ENCODE measurements around the gene ATP5F1E. TPM values are rescaled to one million over a fixed set of nuclear protein-coding genes. Genes with fewer than 3 reads are reported as not detected.

Gene ATP5F1E
- total RNA-seq, 4 donors from 2014 or later, result 7.2 to 33.0 (median 25.8) TPM

GRCh38 chr20:59004763-59005522, 27.2 kb downstream of the ATP5F1E start:
- intact Hi-C loops (cut with DNase I; ENCODE audit: low total_unique reads), result no loop called here
- Histone ChIP-seq H3K4me3 (peak overlapping the region in 2 of 4 donors; percentile 75 to 84), H3K9me3 (no peaks in the 10 kb centered on the region), H3K27ac (peak overlapping the region; percentile 88 to 95 (median 91)), H3K4me1 (peaks cover 28 to 44% (median 33%) of the 10 kb centered on the region in 4 donors), H3K27me3 (no peaks in the 10 kb centered on the region), H3K36me3 (peaks cover 0 to 7% (median 0%) of the 10 kb centered on the region in 4 donors)
- no peak for TF ChIP-seq CTCF (IDR thresholded peaks at IDR 0.05)
- TF ChIP-seq POLR2A (IDR thresholded peaks at IDR 0.05), result no peak
- TF ChIP-seq POLR2AphosphoS5 (IDR thresholded peaks at IDR 0.05), result peak in 1 of 3 donors; percentile 30
- peak; percentile 86 for DNase-seq
- 32 to 44% methylated on average over 3 to 17 of the region's 17 CpGs for WGBS, 2 donors (ENCODE audit: low coverage in 1 of 2)
- in situ Hi-C loops (cut with MboI; ENCODE audit: low pct_ligation_motif_present in 1 of 4, low pct_unique_long_range_greater_than_20kb in 1 of 4, low sequenced_read_pairs in 3 of 4), result no loop called here

GRCh38 chr20:59004493-59004762, 27.7 kb downstream of the ATP5F1E start:
- DNase-seq, result peak; percentile 80
- in situ Hi-C loops (cut with MboI; ENCODE audit: low pct_ligation_motif_present in 1 of 4, low pct_unique_long_range_greater_than_20kb in 1 of 4, low sequenced_read_pairs in 3 of 4), result no loop called here
- intact Hi-C loops (cut with DNase I; ENCODE audit: low total_unique reads), result no loop called here
- H3K9me3 ChIP-seq, result no peaks in the 10 kb centered on the region
- no peak for TF ChIP-seq POLR2AphosphoS5 (IDR thresholded peaks at IDR 0.05)
- TF ChIP-seq CTCF (IDR thresholded peaks at IDR 0.05), result no peak
- TF ChIP-seq POLR2A (IDR thresholded peaks at IDR 0.05), result no peak
- TF ChIP-seq EP300 (IDR thresholded peaks at IDR 0.05; ENCODE audit: low read depth), result no peak
- no peaks in the 10 kb centered on the region for H3K27me3 ChIP-seq
- peak overlapping the region; percentile 88 to 95 (median 91) for H3K27ac ChIP-seq
- WGBS, 2 donors (ENCODE audit: low coverage in 1 of 2), result 65% methylated on average over 4 of the region's 4 CpGs; no CpG with 5 or more reads in 1 of the 2 donors
- H3K4me1 ChIP-seq, result peaks cover 28 to 44% (median 33%) of the 10 kb centered on the region in 4 donors
- H3K36me3 ChIP-seq, result peaks cover 0 to 7% (median 0%) of the 10 kb centered on the region in 4 donors
- H3K4me3 ChIP-seq, result peak overlapping the region in 2 of 4 donors; percentile 2 to 75

DNA sequence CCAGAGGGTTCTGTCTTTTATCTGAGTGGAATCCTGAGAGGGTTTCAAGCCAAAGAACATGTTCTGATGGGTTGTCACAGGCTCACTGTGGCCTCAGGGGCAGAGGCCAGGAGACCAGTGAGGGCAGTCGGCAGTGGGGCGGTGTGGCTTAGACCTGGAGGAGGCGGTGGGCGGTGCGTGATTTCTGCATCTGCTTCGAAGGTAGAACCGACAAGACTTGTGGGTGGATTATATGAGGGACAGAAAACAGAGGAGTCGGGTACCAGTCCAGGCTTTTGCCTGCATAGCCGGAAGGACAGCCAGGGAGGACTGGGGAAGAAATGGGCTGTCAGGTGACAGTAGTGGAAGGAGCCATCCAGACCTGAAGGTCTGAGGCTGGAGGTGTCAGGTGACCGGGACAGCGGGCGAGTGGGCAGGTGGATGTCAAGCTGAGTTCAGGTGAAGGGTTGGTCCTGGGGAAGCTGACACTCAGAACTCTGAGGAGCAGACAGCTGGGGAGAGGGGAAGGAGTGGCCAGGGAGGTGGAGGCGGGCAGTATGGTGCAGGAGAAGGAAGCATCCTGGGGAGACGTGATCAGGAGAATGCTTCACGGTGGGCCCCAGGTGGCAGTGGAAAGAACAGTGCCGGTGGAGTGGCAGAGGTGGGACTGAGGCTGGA, 28.2 kb downstream of the ATP5F1E start:
- in situ Hi-C loops (cut with MboI; ENCODE audit: low pct_ligation_motif_present in 1 of 4, low pct_unique_long_range_greater_than_20kb in 1 of 4, low sequenced_read_pairs in 3 of 4) (no loop called here), intact Hi-C loops (cut with DNase I; ENCODE audit: low total_unique reads) (no loop called here)
- H3K36me3 ChIP-seq, result peaks cover 0 to 9% (median 2%) of the 10 kb centered on the region in 4 donors
- H3K27ac ChIP-seq, result peak overlapping the region; percentile 88 to 95 (median 91)
- H3K4me1 ChIP-seq, result peaks cover 28 to 44% (median 33%) of the 10 kb centered on the region in 4 donors
- no peaks in the 10 kb centered on the region for H3K9me3 ChIP-seq
- TF ChIP-seq CTCF (IDR thresholded peaks at IDR 0.05), result no peak
- no peak for TF ChIP-seq POLR2A (IDR thresholded peaks at IDR 0.05)
- TF ChIP-seq EP300 (IDR thresholded peaks at IDR 0.05; ENCODE audit: low read depth), result no peak
- TF ChIP-seq POLR2AphosphoS5 (IDR thresholded peaks at IDR 0.05), result no peak
- 53 to 80% methylated on average over 3 to 16 of the region's 16 CpGs for WGBS, 2 donors (ENCODE audit: low coverage in 1 of 2)
- no peak for DNase-seq
- H3K4me3 ChIP-seq, result peak overlapping the region in 1 of 4 donors; percentile 75
- H3K27me3 ChIP-seq, result no peaks in the 10 kb centered on the region

DNA sequence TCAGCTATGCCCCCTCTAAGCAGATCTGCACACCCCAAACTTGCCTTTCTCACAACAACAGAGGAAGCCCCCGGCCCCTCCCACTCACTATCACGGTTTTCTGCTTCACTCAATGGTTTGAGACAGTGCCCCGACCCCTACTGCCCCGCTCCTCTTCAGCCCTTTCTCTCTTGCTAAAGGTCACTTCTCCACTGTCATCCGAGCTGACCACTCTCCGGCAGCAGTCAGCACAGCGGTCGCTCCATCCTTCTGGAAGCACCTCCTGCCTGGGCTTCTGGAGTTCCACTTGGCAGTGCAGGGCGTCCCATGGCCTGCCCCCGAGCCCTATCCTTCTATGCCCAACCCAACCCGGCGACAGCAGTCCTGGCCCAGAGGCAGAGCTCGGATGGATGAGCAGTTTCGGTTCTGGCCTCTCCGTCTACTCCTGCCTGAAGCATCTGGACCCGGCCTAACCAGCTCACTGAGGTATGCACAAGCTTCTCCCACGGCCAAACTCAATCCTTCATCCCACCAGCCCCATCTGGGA, 29.2 kb downstream of the ATP5F1E start:
- no peaks in the 10 kb centered on the region for H3K9me3 ChIP-seq
- TF ChIP-seq POLR2A (IDR thresholded peaks at IDR 0.05), result no peak
- no peaks in the 10 kb centered on the region for H3K27me3 ChIP-seq
- WGBS, 2 donors (ENCODE audit: low coverage in 1 of 2), result 81 to 90% methylated on average over 8 to 17 of the region's 17 CpGs
- intact Hi-C loops (cut with DNase I; ENCODE audit: low total_unique reads) (no loop called here), in situ Hi-C loops (cut with MboI; ENCODE audit: low pct_ligation_motif_present in 1 of 4, low pct_unique_long_range_greater_than_20kb in 1 of 4, low sequenced_read_pairs in 3 of 4) (no loop called here)
- H3K27ac ChIP-seq, result no peak overlapping the region
- H3K4me1 ChIP-seq, result peaks cover 28 to 44% (median 31%) of the 10 kb centered on the region in 4 donors
- H3K4me3 ChIP-seq, result no peak overlapping the region
- DNase-seq, result no peak
- H3K36me3 ChIP-seq, result peaks cover 0 to 15% (median 3%) of the 10 kb centered on the region in 4 donors

All from transverse colon (tissue), 4 donors.